Measurements from ENCODE around the gene CACNA1I.
A peak's percentile ranks its signal among the peaks of the same experiment; 100 is the strongest.

Gene CACNA1I

DNA sequence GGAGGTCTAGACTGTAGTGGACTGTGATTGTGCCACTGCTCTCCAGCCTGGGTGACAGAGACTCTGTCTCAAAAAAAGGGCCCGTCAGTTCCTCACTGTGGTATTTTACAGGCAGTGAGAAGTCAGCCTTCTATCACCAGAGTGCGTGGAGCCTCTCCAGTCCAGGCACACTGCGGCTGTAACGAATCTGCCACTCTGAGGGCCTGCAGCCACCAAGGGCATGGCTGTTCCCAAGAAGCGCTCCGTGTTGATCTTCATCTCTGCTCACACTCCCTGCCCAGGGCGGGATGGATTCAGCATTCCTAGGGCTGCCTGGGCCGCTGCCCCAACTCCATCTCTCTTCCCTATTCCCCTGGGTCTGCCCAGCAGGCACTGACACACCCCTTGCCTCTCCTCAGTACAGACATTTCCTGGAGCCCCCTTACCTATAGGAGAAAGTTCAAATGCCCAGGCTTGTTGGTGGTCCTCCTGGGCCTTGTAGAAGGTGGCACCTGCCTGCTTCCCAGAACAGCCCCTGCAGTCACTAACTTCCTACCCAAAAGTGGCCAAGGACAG is 148.4 kb downstream of the CACNA1I start:
- DNase-seq = no peak
- no peak overlapping the region for H3K4me3 ChIP-seq (ENCODE audit: low read length)
- H2BK5ac ChIP-seq (ENCODE audit: low read length) = no peak overlapping the region
- no peaks in the 10 kb centered on the region for H3K79me1 ChIP-seq (ENCODE audit: low read length)
- H3K4ac ChIP-seq (ENCODE audit: low read depth, low read length) = no peak overlapping the region
- no peak overlapping the region for H3K23ac ChIP-seq (ENCODE audit: low read length)
- no peak overlapping the region for H4K8ac ChIP-seq (ENCODE audit: low read depth, low read length)
- H3K4me1 ChIP-seq (ENCODE audit: control insufficient read depth, low read depth, low read length) = peaks cover 2% of the 10 kb centered on the region
- no peak overlapping the region for H3K4me2 ChIP-seq (ENCODE audit: low read length)
- H3K9ac ChIP-seq (ENCODE audit: low read length) = no peak overlapping the region
- H3K27ac ChIP-seq (ENCODE audit: low read depth, low read length) = no peak overlapping the region
- H3K56ac ChIP-seq (ENCODE audit: low read length) = no peak overlapping the region
- H3K79me2 ChIP-seq (ENCODE audit: control insufficient read depth, insufficient read depth, low read length) = no peaks in the 10 kb centered on the region
- no peak overlapping the region for H2AK5ac ChIP-seq (ENCODE audit: low read length)
- no CpG with 5 or more reads among the region's 8 CpGs for WGBS (ENCODE audit: extremely low coverage, insufficient coverage, low lambda C conversion rate)
- H4K5ac ChIP-seq (ENCODE audit: low read length) = no peak overlapping the region
- no peaks in the 10 kb centered on the region for H3K36me3 ChIP-seq (ENCODE audit: control insufficient read depth, insufficient read depth, low read length)
- H3K18ac ChIP-seq (ENCODE audit: low read length) = no peak overlapping the region
- no peaks in the 10 kb centered on the region for H3K27me3 ChIP-seq (ENCODE audit: insufficient read depth, low read length, poor library complexity)
- H2BK15ac ChIP-seq (replicated peaks; ENCODE audit: low read depth) = no peak overlapping the region
- H2BK120ac ChIP-seq (ENCODE audit: low read depth, low read length) = no peak overlapping the region

DNA sequence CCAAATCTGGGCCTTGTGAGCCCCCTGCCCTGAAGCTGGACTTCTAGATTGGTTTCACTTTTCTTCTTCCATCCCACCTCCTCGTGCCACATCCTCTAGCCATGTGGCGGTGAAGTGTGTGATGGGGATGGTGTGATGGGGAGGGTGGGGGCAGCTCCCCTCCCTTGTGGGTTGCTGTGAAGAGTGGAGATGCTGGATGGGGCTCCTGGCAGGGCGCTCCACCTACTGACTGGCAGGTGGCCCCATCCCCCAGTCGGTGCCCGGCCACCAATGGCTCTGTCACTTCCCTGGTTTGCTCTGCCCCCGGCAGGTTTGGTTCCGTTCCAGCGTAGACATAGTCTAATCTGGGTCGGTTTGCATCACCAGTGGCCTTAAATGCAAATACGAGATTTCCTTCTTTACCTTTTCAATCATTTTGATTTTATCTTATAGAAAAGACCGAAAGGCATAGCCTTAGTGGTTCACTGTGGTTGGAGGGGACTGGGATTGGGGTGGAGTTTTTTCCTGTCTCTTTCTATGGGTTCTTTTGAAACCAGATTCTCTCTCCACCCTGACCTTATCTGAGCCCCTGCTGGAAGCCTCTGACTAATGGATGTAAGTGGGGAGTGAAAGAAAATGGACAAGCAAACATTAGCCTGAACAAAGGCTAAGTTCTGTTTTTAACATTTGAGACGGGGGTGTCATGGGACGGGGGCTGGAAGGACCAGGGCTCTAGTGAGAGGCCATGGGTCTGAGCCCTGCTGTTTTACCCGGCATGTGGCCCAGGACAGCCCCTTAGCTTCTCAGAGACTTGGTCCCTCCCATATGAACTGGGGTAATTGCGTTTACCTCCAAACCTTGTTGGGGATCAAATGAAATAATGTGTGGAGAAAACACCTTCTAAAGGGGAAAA is 149.3 kb downstream of the CACNA1I start:
- Histone ChIP-seq H3K36me3 (ENCODE audit: control insufficient read depth, insufficient read depth, low read length) (no peaks in the 10 kb centered on the region), H3K4me3 (ENCODE audit: low read length) (no peak overlapping the region), H3K56ac (ENCODE audit: low read length) (no peak overlapping the region), H3K9ac (ENCODE audit: low read length) (no peak overlapping the region), H3K23ac (ENCODE audit: low read length) (no peak overlapping the region), H3K4ac (ENCODE audit: low read depth, low read length) (no peak overlapping the region), H4K5ac (ENCODE audit: low read length) (no peak overlapping the region), H3K27ac (ENCODE audit: low read depth, low read length) (no peak overlapping the region), H4K8ac (ENCODE audit: low read depth, low read length) (no peak overlapping the region), H2BK120ac (ENCODE audit: low read depth, low read length) (no peak overlapping the region), H2BK15ac (replicated peaks; ENCODE audit: low read depth) (no peak overlapping the region), H3K4me2 (ENCODE audit: low read length) (no peak overlapping the region), H2AK5ac (ENCODE audit: low read length) (no peak overlapping the region), H3K4me1 (ENCODE audit: control insufficient read depth, low read depth, low read length) (peaks cover 2% of the 10 kb centered on the region), H3K18ac (ENCODE audit: low read length) (no peak overlapping the region), H3K79me2 (ENCODE audit: control insufficient read depth, insufficient read depth, low read length) (no peaks in the 10 kb centered on the region), H2BK5ac (ENCODE audit: low read length) (no peak overlapping the region), H3K27me3 (ENCODE audit: insufficient read depth, low read length, poor library complexity) (no peaks in the 10 kb centered on the region), H3K79me1 (ENCODE audit: low read length) (no peaks in the 10 kb centered on the region)
- peak; percentile 21 for DNase-seq
- no CpG with 5 or more reads among the region's 15 CpGs for WGBS (ENCODE audit: extremely low coverage, insufficient coverage, low lambda C conversion rate)

DNA sequence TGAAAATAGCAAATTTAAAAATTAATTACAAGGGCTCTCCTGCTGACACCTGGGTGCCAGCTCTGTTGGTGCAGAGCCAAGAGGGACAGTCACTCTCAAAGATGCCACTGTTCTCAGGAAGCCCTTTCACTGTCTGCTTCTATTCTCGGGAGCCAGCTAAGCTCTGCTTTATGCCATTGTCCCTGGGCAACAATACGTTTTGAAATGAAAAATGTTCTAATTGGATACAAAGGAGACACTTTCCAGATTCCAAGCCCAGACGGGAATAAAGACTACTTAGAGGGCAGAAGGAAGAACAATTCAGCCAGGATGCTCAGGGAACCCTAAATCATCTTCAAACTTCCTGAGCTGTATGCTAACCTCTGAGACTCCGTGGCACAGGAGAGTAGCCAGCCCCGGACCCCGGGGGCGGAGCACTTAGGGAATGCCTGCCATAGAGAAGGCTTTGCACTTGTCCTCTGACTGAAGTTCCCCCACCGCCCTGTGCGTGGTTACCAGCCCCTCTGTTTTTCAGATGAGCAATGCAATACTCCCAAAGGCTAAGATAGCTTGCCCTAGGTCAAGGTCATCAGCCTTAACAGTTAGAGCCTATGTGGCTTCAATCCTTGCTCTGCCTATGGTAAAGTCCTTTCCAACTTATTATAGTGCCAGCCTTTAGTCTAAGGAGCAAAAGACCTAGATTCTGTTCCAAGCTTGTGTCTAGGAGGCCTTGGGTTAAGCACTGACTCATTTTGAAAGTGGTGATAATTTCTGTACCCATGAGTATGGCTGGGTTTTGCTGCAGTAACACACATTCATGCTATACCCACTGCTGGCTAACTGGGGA is 150.9 kb downstream of the CACNA1I start:
- Histone ChIP-seq H3K4ac (ENCODE audit: low read depth, low read length) (no peak overlapping the region), H3K56ac (ENCODE audit: low read length) (no peak overlapping the region), H3K36me3 (ENCODE audit: control insufficient read depth, insufficient read depth, low read length) (no peaks in the 10 kb centered on the region), H3K27ac (ENCODE audit: low read depth, low read length) (no peak overlapping the region), H3K18ac (ENCODE audit: low read length) (no peak overlapping the region), H4K8ac (ENCODE audit: low read depth, low read length) (no peak overlapping the region), H4K5ac (ENCODE audit: low read length) (no peak overlapping the region), H2BK5ac (ENCODE audit: low read length) (no peak overlapping the region), H3K27me3 (ENCODE audit: insufficient read depth, low read length, poor library complexity) (no peaks in the 10 kb centered on the region), H2AK5ac (ENCODE audit: low read length) (no peak overlapping the region), H3K9ac (ENCODE audit: low read length) (no peak overlapping the region), H3K4me1 (ENCODE audit: control insufficient read depth, low read depth, low read length) (peaks cover 2% of the 10 kb centered on the region), H3K79me1 (ENCODE audit: low read length) (no peaks in the 10 kb centered on the region), H2BK15ac (replicated peaks; ENCODE audit: low read depth) (no peak overlapping the region), H3K79me2 (ENCODE audit: control insufficient read depth, insufficient read depth, low read length) (no peaks in the 10 kb centered on the region), H3K4me2 (ENCODE audit: low read length) (no peak overlapping the region), H3K23ac (ENCODE audit: low read length) (no peak overlapping the region), H3K4me3 (ENCODE audit: low read length) (no peak overlapping the region), H2BK120ac (ENCODE audit: low read depth, low read length) (no peak overlapping the region)
- WGBS (ENCODE audit: extremely low coverage, insufficient coverage, low lambda C conversion rate) = no CpG with 5 or more reads among the region's 9 CpGs
- no peak for DNase-seq

DNA sequence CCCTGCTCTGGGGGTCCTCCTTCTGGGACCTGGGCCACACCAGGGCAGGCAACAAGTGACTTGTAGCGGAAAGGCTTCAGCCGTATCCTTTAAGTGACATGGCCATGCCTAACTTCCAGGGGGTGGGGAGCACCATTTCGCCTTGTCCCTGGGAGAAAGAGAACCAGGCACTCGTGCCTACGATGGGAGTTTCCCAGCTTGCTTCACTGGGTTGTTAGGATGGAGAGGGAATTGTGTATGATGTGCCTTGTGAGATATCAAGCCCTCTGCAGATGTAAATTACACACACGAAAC is 151.4 kb downstream of the CACNA1I start:
- Histone ChIP-seq H3K23ac (ENCODE audit: low read length) (no peak overlapping the region), H3K9ac (ENCODE audit: low read length) (no peak overlapping the region), H3K36me3 (ENCODE audit: control insufficient read depth, insufficient read depth, low read length) (no peaks in the 10 kb centered on the region), H2BK5ac (ENCODE audit: low read length) (no peak overlapping the region), H3K4me3 (ENCODE audit: low read length) (no peak overlapping the region), H3K27me3 (ENCODE audit: insufficient read depth, low read length, poor library complexity) (no peaks in the 10 kb centered on the region), H3K27ac (ENCODE audit: low read depth, low read length) (no peak overlapping the region), H2BK15ac (replicated peaks; ENCODE audit: low read depth) (no peak overlapping the region), H2AK5ac (ENCODE audit: low read length) (no peak overlapping the region), H2BK120ac (ENCODE audit: low read depth, low read length) (no peak overlapping the region), H3K79me2 (ENCODE audit: control insufficient read depth, insufficient read depth, low read length) (no peaks in the 10 kb centered on the region), H3K4ac (ENCODE audit: low read depth, low read length) (no peak overlapping the region), H3K56ac (ENCODE audit: low read length) (no peak overlapping the region), H3K4me1 (ENCODE audit: control insufficient read depth, low read depth, low read length) (peaks cover 2% of the 10 kb centered on the region), H3K79me1 (ENCODE audit: low read length) (no peaks in the 10 kb centered on the region), H4K5ac (ENCODE audit: low read length) (no peak overlapping the region), H3K4me2 (ENCODE audit: low read length) (no peak overlapping the region), H4K8ac (ENCODE audit: low read depth, low read length) (no peak overlapping the region), H3K18ac (ENCODE audit: low read length) (no peak overlapping the region)
- no peak for DNase-seq
- no CpG with 5 or more reads among the region's 6 CpGs for WGBS (ENCODE audit: extremely low coverage, insufficient coverage, low lambda C conversion rate)

DNA sequence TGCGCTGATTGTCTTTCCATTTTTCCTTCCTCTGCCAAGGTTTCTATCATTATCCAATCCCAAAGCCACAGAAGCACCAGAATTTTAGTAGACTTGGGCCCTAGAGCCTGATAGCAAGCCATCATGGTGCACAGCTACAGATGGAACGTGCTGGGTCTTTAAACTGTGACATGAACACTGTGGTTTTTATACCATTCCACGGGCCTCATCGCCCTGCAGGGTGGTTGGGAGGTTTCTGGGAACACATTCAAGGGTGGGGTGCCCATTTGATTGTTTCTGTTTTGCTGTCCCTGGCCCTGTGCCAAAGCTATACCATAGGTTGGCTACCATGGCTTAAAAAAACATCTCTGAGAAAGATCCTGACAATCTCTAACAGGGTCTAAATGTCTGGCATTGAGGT is 151.9 kb downstream of the CACNA1I start:
- no peak overlapping the region for H4K8ac ChIP-seq (ENCODE audit: low read depth, low read length)
- DNase-seq = no peak

More for the DNA sequence above, 151.9 kb downstream of the CACNA1I start:
- no peaks in the 10 kb centered on the region for H3K27me3 ChIP-seq (ENCODE audit: insufficient read depth, low read length, poor library complexity)
- no peak overlapping the region for H4K5ac ChIP-seq (ENCODE audit: low read length)
- H3K79me2 ChIP-seq (ENCODE audit: control insufficient read depth, insufficient read depth, low read length) = no peaks in the 10 kb centered on the region
- H3K23ac ChIP-seq (ENCODE audit: low read length) = no peak overlapping the region
- H3K9ac ChIP-seq (ENCODE audit: low read length) = no peak overlapping the region
- H2BK15ac ChIP-seq (replicated peaks; ENCODE audit: low read depth) = no peak overlapping the region
- H3K4me1 ChIP-seq (ENCODE audit: control insufficient read depth, low read depth, low read length) = peaks cover 2% of the 10 kb centered on the region
- no peak overlapping the region for H2AK5ac ChIP-seq (ENCODE audit: low read length)
- H3K4ac ChIP-seq (ENCODE audit: low read depth, low read length) = no peak overlapping the region
- no peak overlapping the region for H2BK5ac ChIP-seq (ENCODE audit: low read length)
- H3K56ac ChIP-seq (ENCODE audit: low read length) = no peak overlapping the region
- no peak overlapping the region for H2BK120ac ChIP-seq (ENCODE audit: low read depth, low read length)
- no peak overlapping the region for H3K18ac ChIP-seq (ENCODE audit: low read length)
- no peak overlapping the region for H3K4me3 ChIP-seq (ENCODE audit: low read length)
- H3K79me1 ChIP-seq (ENCODE audit: low read length) = no peaks in the 10 kb centered on the region
- no CpG with 5 or more reads among the region's 4 CpGs for WGBS (ENCODE audit: extremely low coverage, insufficient coverage, low lambda C conversion rate)
- H3K4me2 ChIP-seq (ENCODE audit: low read length) = no peak overlapping the region
- H3K36me3 ChIP-seq (ENCODE audit: control insufficient read depth, insufficient read depth, low read length) = no peaks in the 10 kb centered on the region
- H3K27ac ChIP-seq (ENCODE audit: low read depth, low read length) = no peak overlapping the region

All from mesendoderm (in vitro differentiated cells).